KBM-7 (cell line): ENCODE data around the gene SEMA4C.

Source experiments
- DNase-seq: peaks from one replicate; pipeline ENCODE4 v3.0.0-alpha.2; 2015
- in situ Hi-C: fragments of 300-500 bp; cut with MboI; formaldehyde crosslinking; loops from 2 replicates; pipeline ENCODE4 v1.14.3; 2020; ENCODE audit warnings: low sequenced_read_pairs, low pct_unique_long_range_greater_than_20kb, mixed read lengths

SEMA4C gene

DNA sequence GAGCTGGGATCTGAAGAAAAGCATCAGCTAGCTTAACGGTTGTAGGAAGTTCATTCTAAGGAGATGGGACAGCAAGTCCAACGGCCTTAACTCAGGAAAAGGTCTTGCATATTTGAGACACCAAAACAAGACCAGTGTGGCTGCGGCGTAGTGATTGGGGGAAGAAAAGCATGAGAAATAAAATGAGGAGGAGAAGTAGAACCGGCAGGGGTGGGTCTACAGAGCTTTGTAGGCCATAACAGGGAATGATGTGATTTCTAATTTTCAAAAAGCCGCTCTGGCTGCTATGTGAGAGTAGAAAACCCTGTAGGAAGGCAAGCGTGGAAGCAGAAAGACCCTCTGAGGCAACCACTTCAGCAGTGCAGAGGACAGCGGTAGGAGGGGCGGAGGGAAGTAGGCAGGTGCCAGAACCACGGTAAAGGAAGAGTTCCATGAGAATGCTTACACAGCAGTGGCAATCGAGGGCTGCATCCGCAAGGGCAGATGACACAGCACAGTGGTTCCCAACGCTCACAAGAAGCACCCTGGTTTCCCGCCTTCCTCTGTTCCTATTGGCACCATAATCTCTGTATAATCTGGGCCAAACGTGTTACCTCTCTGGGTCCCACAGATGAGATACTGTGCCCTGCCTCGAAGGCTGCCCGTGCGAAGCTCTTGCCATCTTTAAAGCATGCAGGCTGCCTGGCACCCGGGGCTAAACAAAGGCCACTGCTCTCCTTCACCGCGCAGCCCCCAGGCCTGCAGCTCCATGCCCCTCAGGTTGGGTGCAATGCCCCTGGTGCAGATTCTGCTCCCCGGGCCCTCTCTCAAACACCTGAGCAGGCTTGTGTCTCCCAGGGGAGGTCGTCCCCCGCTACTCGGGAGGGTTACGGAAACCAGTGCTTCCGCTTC is 12.9 kb downstream of the SEMA4C start:
- DNase-seq, result peak; percentile 43

DNA sequence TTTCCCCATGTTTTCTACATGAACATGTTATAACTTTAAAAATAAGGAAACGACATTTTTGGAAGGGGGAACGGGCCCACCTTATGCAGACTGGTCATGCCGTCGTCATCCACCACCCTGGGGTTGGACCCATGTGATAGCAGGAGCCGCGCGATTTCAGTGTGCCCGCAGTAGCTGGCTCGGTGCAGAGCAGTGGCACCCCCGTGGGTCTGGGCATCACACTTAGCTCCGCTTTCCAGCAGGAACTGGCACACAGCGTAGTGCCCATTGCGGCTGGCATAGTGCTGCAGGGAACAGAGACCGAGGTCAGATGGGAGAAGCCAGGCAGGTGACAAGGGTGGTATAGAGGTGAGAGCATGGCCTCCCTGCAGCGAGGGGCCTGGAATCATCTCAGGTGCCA is 16.6 kb downstream of the SEMA4C start:
- in situ Hi-C loops, result loop anchor here (10.0 kb wide), 1 partner anchor 101 kb away; no protein-coding TSS in a partner anchor
- no peak for DNase-seq

More for the DNA sequence above, 12.9 kb downstream of the SEMA4C start:
- in situ Hi-C loops, result loop anchor here (10.0 kb wide), 1 partner anchor 98 kb away; no protein-coding TSS in a partner anchor

DNA sequence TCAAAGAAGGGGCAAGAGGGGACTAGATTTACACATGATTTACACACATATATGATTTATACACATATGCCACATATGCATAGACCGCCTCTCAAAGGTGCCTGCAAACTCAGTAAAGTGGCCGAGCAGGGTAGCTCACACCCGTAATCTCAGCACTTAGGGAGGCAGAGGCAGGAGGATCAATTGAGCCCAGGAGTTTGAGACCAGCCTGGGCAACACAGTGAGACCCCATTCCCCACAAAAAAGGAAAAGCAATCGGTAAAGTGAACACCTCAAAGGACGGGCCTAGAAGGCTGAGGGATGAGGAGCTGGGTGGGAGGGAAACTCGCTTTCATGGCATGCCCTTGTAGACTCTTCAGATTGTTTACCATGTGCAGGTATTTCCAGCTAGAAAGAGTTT is 17.2 kb downstream of the SEMA4C start:
- no peak for DNase-seq
- in situ Hi-C loops, result loop anchor here (10.0 kb wide), 1 partner anchor 102 kb away; no protein-coding TSS in a partner anchor

DNA sequence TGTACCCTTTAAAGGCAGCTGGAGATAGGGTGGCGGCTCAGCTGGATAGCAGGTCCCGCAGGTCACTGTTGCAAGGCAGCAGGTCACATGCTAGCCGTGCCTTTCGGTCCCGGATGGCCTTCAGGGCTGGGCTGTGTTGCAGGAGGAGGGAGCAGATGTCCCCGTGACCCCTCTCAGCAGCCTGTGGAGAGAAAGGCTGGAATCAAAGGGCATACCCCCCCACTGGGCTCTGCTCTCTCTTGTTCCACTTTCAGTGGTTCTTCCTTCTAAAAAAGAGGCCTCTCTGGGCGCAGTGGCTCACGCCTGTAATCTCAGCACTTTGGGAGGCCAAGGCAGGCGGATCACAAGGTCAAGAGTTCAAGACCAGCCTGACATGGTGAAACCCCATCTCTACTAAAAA is 21.6 kb downstream of the SEMA4C start:
- DNase-seq, result no peak
- in situ Hi-C loops, result no loop called here

DNA sequence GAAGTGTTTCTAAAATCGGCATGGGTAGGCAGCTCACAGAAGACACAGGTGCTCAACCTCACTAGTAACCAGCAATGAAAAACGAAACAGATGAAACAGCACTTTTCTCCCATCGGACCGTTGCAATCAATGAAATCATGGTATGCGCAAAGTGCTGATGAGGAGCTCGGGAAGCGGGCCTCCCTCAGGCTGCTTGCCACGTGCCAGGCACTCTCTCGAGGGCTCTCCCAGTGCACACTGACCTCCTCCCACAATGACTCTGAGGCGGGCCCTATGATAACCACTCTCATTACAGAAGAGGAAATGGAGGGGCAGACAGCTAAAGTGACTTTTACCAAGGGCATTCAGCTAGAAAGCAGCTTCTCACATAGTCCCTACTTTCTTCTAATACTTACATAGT is 22.3 kb downstream of the SEMA4C start:
- DNase-seq, result no peak
- in situ Hi-C loops, result no loop called here

DNA sequence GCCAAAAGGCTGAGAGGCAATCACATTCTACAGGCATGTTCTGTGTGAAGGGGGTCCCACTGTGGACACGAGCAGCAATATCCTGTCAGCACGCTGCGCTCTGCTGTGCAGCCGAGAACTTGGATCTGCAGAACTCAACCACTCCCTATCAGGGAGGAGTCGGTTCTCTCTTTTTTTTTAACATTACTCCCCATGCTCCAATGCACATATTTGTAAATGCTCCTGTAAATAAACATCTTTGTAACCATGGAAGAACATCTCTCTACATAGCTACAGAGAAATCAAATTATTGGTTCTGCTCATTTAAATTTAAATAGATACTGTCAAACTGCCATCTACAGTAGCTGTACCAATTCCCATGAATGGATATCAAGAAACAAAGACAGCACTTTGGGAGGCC is 23.1 kb downstream of the SEMA4C start:
- no peak for DNase-seq

DNA sequence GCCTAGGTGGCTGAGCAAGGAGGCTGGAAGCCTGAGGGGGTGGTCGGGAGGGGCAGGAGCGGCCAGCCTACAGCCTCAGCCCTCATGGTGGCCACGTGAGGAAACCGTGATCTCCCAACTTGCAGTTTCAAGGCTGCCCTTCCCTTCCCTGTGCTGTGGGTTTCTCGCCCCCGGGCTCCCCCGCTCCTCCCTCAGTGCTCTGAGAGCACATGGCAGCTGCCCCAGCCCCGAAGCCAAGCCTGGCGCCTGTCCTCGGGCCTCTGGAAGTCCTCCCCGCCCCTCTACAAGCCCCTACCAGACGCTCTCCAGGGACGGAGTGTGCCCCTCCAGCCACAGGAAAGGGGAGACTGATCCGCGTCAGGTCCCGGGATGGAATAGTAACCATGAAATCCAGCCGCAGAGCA is 25.5 kb downstream of the SEMA4C start:
- in situ Hi-C loops, result no loop called here
- DNase-seq, result no peak

More for the DNA sequence above, 23.1 kb downstream of the SEMA4C start:
- in situ Hi-C loops, result no loop called here

DNA sequence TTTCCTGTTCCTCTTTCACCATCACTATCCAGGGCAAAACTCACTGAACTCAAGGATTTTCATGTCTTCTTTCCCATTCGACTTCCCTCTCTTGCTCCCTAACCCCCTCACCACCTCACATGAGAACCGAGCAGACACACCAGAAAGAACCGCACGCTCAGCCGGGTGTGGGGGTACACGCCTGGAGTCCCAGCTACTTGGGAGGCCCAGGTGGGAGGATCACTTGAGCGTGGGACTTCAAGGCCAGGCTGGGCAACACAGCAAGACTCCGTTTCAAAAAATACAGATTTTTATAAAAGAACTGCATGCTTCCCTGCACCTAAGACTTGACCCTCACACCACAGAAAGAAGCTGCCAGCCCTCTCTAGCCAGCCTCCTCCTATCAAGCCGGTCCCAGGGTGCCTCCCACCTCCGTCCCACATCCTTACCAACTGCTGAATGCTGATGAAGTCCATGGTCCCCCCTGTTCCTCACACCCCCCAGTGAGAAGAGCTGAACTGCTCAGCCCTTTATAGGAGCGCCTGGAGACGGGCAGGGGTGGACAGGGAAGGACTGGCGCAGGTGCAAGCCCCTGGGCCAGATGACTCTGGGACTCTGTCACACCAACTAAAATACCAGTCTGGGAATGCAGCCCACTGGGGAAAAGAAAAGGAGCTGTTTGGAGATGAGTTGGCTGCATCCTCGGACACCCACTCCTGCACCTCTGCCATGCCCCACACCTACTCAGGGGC is 26.2 kb downstream of the SEMA4C start, which contains the start of gene ANKRD23:
ANKRD23 (minus strand) TSS at position 484 of the 731 bp plus-strand sequence; CDS start at position 455, 29 bp downstream.
- in situ Hi-C loops, result no loop called here
- no peak for DNase-seq

DNA sequence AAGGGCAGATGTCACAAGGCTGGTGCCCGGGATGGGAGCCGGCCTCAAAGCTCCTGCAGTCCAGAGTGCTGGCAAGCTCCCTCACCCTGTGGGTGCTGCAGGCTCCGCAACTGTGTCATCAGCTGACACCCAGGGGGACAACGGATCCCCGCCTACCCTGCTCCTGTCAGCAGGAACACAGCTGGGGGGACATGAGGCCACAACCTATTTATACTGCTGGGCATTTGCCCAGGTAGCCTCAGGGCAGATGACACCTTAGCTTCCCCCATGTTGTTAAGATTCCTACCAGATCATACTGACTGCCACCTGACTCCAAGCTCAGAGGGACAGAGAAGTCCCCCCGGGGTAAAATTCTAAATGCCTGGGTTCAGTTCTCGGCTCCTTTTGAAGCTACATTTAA is 27.3 kb downstream of the SEMA4C start:
- in situ Hi-C loops, result no loop called here
- no peak for DNase-seq

DNA sequence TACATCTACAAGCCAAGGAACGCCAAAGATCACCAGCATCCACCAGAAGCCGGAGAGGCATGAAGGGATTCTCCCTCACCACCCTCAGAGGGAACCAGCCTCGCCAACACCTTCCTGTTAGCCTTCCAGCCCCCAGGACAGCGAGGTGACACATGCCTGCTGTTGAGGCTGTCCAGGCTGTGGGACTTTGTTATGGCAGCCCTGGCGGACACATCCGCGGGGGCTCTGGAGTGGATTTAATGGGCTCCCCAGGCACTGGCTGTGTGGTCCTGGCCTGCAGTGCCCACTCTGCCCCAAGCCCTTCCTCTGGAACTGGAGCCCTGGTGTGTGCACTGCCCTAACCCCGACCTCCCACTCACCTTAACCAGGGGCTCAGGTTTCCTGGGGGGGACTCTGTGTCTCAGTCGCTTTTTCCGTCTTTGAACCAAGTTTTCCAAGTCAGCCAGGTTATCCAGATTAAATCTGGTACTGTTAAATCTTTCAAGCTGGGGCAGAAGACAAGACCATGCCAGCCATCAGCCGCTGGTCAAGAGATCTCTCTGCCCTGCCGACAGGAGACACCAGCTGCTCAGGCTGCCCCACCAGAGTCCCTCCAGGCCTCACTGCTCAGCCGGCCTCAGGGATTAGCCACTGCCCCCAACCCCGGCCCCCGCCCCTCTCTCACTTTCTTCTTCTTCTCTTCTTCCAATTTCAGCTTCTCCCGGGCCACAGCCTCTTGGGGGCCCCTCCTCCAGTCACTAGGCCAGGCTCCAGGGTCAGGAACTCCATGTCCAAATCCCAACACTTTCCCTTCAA is 28.0 kb downstream of the SEMA4C start:
- in situ Hi-C loops, result no loop called here
- DNase-seq, result no peak

DNA sequence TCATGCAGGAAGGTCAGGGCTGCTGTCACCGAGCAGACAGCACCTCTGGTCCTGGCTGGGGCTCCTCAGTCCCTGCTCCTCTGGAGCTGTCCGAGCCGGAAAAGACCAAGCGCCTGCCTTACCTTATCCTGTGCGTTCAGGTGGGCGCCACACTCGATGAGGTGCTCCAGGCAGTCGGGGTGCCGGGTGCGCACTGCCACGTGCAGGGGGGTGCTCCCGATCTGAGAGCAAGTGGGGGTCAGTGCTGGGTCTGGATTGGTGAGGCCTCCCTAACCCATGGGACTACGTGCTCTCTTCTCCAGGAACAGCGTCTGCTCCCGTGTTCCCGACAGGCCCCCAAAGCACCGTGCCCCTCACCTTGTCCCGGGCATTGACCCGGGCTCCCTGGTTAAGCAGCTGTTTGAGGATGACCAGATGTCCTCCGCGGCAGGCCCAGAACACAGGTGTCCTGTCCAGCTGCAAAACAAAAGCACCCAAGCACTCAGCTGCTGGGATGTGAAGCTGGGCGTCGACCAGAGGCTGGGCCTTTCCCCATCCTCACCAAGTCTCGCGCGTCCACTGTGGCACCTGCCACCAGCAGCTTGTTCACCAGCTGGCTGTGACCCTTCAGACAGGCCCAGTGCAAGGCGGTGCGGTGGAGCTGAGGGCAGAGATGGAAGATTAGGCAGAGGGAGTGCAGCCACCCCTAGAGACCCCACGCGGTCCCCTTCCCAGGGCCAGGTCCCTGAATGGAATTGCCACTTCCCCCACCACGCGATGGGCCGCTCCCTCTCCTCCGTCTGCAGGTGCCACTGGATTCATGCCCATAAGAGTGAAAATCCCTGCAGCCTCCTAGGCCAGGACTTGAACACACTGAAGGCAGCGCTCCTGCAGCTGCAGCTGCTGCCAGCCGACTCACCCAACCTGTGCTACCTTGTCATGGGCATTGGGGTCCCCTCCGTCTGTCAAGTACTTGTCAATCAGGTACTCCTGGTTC is 29.7 kb downstream of the SEMA4C start:
- DNase-seq, result no peak
- in situ Hi-C loops, result no loop called here

DNA sequence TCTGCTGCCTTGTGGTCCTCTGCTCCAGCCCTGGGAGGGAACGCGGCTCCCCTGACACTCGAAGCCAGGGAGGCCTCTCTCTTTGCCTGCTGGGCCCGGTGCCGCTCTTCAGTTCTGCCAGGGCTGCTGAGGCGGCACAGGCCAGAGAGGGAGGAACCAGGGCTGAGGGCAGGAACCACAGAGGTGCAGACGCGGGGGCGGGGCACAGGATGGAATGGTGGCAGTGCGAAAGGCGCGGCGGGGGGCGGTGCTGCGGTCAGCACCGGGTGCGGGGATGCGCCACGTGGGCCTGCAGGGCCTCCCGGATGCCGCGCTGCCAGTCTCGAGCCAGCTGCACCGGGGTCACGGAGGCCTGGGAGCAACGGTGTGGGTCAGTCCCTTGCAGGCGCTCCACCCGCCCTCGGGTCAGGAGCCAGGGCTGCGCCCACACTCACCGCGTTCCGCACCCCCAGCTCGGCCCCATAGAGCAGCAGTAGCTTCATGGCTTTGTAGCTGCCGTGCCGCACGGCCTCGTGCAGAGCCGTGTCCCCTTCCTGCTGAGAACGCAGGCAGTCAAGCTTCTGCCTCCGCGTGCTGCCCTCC is 30.5 kb downstream of the SEMA4C start:
- in situ Hi-C loops, result no loop called here

DNA sequence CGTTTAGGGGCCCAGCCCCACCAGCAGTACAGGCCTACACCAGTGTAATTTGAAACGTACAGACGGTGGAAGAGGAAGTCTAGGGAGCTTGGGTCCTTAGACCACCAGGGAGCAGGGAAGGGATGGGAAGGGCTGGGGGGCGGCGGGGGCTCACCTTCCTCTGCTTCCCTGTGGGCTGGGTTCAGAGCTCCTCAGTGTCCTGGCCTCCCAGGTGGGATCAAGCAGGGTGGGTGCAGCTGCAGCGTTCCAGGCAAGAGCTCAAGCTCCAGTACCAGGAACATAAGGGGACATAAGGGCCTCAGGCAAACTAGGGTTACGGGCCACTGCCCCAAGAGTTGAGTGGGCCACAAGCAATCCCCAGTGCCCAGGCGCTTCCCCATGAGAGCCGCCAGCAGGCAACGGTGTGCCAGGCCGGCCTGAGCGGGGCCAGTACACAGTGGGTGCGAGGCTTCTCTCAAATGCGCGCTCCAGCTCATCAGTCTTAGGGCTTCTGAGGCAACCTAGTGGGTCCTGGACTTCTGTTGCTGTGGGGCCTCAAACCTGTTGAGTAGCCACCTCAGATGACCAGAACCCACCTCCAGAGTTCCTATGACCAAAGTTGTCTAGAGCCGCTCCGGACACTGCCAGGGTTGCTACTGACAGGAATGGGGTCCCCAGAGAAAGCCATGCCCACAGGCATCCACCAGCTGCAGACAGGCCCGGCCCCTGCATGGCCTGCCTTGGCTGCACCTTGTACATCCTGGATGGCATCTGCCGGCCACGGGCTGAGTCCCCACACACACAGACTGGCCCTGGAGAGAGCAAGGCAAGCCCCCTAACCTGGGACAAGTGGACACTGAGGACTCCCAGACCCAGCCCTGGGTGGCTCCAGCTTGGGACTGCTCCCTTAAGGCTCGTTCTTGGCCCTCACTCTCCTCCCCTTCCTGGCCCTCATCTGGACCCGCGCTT is 31.3 kb downstream of the SEMA4C start:
- no peak for DNase-seq
- in situ Hi-C loops, result no loop called here

More for the DNA sequence above, 30.5 kb downstream of the SEMA4C start:
- no peak for DNase-seq

DNA sequence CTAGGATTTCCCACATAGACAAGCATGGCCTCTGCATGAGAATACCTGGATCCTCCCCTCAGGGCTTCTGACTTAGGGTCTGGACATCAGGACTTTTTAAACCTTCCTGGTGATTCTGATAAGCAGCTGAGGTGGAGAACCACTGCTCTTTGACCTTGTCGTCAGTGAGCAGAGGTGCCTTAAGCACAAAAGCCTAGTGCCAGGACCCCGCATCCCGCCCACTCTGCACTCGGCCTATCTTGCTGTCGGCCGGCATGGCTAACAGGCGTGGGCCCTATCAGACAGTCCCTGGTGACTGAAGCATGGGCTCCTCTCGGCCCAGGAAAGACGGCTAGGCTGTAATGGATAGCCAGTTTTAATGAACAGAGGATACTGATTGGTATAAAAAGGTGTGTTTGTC is 32.3 kb downstream of the SEMA4C start:
- no peak for DNase-seq
- in situ Hi-C loops, result no loop called here

DNA sequence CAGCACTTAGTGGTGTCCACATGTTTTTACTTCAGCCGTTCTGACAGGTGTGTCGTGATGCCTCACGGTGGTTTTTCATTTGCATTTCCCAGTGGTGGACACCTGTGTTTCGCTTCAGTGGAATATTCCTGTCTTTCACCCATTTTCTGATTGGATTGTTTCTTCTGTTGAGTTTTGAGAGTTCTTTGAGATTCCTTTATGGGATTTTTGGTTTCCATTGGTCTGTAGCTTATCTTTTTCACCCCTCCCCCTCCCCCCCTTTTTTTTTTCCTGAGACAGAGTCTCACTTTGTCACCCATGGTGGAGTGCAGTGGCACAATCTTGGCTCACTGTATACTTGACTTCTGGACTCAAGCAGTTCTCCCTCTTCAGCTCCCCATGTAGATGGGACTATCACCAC is 34.0 kb downstream of the SEMA4C start:
- in situ Hi-C loops, result no loop called here
- no peak for DNase-seq

DNA sequence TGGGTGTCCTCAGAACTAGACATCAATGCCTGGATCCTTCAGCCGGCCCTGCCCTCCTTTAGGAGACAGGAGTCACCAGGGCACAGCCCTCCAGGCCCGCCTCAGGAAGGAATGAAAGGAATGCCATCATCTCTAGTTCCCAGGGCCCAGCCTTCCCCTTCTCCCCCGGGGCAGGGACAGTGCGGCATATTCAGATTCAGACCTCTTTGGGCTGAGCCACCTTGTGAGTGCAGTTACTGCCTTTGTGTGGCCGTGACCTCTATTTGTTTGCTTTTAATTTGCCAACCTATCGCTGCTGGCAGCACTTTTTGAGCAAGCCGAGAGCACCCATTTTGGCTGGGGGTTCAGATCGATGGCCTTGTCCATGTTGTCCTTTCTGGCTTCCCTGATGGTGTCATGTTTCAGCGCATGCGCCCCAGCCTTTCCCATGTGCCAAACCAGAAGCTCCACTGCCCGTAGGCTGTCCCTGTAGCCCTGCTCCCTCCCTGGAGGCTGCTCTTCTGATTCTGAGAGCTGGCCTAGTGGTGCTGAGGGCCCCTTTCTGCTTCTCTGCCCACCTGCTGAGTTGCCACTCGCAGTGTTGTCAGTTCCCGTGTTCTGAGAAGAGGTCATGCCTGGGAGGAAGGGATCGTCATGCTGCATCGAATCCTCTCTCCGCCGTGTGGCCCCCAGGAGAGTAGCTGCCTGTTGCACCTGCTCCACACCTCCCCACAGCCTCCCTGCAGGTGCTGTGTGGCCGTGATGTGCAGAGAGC is 36.9 kb downstream of the SEMA4C start:
- in situ Hi-C loops, result no loop called here
- no peak for DNase-seq
